Caco-2 (cell line): ENCODE results near the gene CACNA1C. TPM values are rescaled to one million over a fixed set of nuclear protein-coding genes. Genes with fewer than 3 reads are reported as not detected.

Experiments used
- BruUV-seq: library from RNA; stranded (reverse); fragments of 400-500 nt; replicated peaks from 2 replicates; lab custom pipeline; 2021; lab: Mats Ljungman, UMichigan
- CTCF ChIA-PET: fragments of 300-600 bp; sonication (Branson Sonifier 250); formaldehyde crosslinking; loops from one replicate; lab custom pipeline; 2022; ENCODE audit warnings: antibody characterized with exemption; lab: Charles Lee
- POLR2A ChIA-PET: fragments of 300-600 bp; sonication (Branson Sonifier 250); formaldehyde crosslinking; loops from one replicate; lab custom pipeline; 2022; ENCODE audit warnings: antibody characterized with exemption; lab: Charles Lee
- DNase-seq, 2 experiments: peaks; one replicate each; pipeline versions ENCODE4 v3.0.0 to v3.0.0-alpha.2; 2020 to 2022
- H3K27me3 ChIP-seq: replicated peaks from 2 replicates; pipeline ENCODE4 v1.6.0; 2011; ENCODE audit warnings: low read length; ENCODE audit not compliant: control insufficient read depth, insufficient read depth
- H3K36me3 ChIP-seq: 2 replicates; pipeline ENCODE4 v1.5.1; 2011; ENCODE audit warnings: low read length; ENCODE audit not compliant: control insufficient read depth, insufficient read depth
- H3K4me1 ChIP-seq: fragments of 250-450 bp; sonication (Bioruptor Pico); 2 replicates; pipeline ENCODE4 v1.5.1; 2020; ENCODE audit warnings: mild to moderate bottlenecking
- H3K4me3 ChIP-seq: 2 replicates; pipeline ENCODE4 v1.5.1; 2011; ENCODE audit warnings: low read depth, mild to moderate bottlenecking, control low read depth, low read length
- H3K9me3 ChIP-seq: fragments of 250-450 bp; sonication (Bioruptor Pico); 2 replicates; pipeline ENCODE4 v1.5.1; 2020; ENCODE audit warnings: mild to moderate bottlenecking, moderate library complexity
- H3K27ac Mint-ChIP-seq: one replicate; pipeline ENCODE4 v1.8.0; 2022; ENCODE audit warnings: mixed read lengths; ENCODE audit not compliant: unreplicated experiment
- H3K27me3 Mint-ChIP-seq: one replicate; pipeline ENCODE4 v1.8.0; 2022; ENCODE audit warnings: mixed read lengths; ENCODE audit not compliant: insufficient read depth, unreplicated experiment
- H3K36me3 Mint-ChIP-seq: one replicate; pipeline ENCODE4 v1.8.0; 2022; ENCODE audit warnings: mild to moderate bottlenecking, mixed read lengths; ENCODE audit not compliant: insufficient read depth, unreplicated experiment
- H3K4me1 Mint-ChIP-seq: one replicate; pipeline ENCODE4 v1.8.0; 2022; ENCODE audit warnings: low read depth, mixed read lengths; ENCODE audit not compliant: unreplicated experiment
- H3K4me3 Mint-ChIP-seq: one replicate; pipeline ENCODE4 v1.8.0; 2022; ENCODE audit warnings: mild to moderate bottlenecking, moderate library complexity, mixed read lengths; ENCODE audit not compliant: unreplicated experiment
- H3K9me3 Mint-ChIP-seq: one replicate; pipeline ENCODE4 v1.8.0; 2022; ENCODE audit warnings: mixed read lengths; ENCODE audit not compliant: unreplicated experiment
- intact Hi-C: fragments of 100-400 bp; cut with micrococcal nuclease; formaldehyde crosslinking; loops from one replicate; pipeline ENCODE4 v1.10.0; 2022; ENCODE audit not compliant: unreplicated experiment
- total RNA-seq: library from RNA; stranded (reverse); gene quantifications from 2 replicates; pipeline ENCODE4 v1.2.3, GENCODE V29; 2022
- TF ChIP-seq, protein P1 (sequence below), 2 experiments: fragments of 200-600 bp in 1 of 2; IDR thresholded peaks; 1 replicate in 1 of 2; 2 replicates in 1 of 2; pipeline versions ENCODE4 v1.5.1 to v1.8.0; 2011 to 2022; ENCODE audit warnings: antibody characterized with exemption in 1 of 2, control low read depth in 1 of 2, inconsistent platforms in 1 of 2, low read depth in 1 of 2, low read length in 1 of 2, mild to moderate bottlenecking in 1 of 2, moderate library complexity in 1 of 2; ENCODE audit not compliant: insufficient read depth in 1 of 2, severe bottlenecking in 1 of 2, unreplicated experiment in 1 of 2

CACNA1C gene
- total RNA-seq, 1 experiment from 2014 or later, result not detected

DNA sequence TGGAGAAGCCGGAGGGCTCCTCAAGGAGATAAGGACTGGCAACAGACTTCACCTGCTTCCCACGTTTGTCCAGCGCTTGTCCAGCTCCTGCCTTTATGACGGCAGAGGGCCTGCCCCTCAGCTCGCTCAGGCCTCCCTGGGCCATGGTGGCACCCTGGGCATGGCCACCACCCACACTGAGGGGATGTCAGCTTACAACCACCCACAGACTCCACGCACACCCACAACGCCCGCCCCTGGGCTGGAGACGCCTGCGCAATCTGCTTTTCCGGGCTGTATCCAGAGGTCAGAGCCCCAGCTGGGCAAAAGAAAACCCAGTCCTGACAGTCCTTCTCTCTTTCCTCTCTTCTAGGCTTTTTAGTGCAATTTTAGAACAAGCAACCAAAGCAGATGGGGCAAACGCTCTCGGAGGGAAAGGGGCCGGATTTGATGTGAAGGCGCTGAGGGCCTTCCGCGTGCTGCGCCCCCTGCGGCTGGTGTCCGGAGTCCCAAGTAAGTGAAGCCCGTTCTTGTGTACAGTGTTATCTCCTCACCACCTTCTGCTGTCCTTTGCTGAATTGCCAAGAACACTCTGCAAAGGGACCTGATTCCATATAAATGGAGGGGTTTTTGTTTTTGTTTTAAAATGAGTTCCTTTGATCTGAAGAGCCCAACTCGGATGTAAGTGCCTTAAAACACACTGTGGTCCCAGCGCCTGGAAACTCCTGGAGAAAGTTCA, 404.6 kb downstream of the CACNA1C start:
- no peak overlapping the region for H3K27ac Mint-ChIP-seq
- no TSS peak for BruUV-seq
- no peak for DNase-seq

DNA sequence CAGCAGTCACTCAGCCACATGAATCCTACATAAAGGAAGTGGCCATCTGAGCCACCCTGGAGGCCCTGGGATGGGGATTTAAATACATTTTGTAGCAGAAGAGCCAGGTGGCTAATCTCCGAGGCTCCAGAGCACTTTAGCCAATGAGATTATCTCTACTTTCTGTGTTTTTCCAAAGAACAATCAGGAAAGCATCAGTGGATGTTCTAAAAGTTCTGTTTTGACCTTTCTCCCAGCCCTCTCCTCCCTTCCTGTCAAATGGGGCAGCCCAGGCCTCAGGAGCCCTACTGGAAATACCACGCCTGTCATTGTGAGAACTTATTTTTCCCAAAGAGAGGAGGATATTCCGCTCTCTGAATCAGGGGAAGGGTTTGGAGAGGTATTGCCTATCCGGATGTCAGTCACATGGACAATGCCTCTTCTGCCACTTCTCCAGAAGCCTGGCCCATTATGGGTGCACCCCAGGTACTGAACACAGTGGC, 405.2 kb downstream of the CACNA1C start:
- POLR2A ChIA-PET, result no interaction called here
- intact Hi-C loops, result no loop called here
- CTCF ChIA-PET, result no interaction called here

More for the DNA sequence above, 404.6 kb downstream of the CACNA1C start:
- ChIA-PET CTCF (no interaction called here), POLR2A (no interaction called here)
- H3K4me3 Mint-ChIP-seq, result no peak overlapping the region
- no peaks in the 10 kb centered on the region for H3K4me1 ChIP-seq
- no peaks in the 10 kb centered on the region for H3K36me3 Mint-ChIP-seq
- H3K27me3 ChIP-seq, result no peaks in the 10 kb centered on the region; the same call in 1 of the 2 replicates
- H3K36me3 ChIP-seq, result no peaks in the 10 kb centered on the region
- H3K9me3 ChIP-seq, result no peaks in the 10 kb centered on the region
- peaks cover 22% of the 10 kb centered on the region for H3K27me3 Mint-ChIP-seq
- intact Hi-C loops, result no loop called here
- H3K9me3 Mint-ChIP-seq, result no peaks in the 10 kb centered on the region
- no peaks in the 10 kb centered on the region for H3K4me1 Mint-ChIP-seq
- TF ChIP-seq, protein P1, sequence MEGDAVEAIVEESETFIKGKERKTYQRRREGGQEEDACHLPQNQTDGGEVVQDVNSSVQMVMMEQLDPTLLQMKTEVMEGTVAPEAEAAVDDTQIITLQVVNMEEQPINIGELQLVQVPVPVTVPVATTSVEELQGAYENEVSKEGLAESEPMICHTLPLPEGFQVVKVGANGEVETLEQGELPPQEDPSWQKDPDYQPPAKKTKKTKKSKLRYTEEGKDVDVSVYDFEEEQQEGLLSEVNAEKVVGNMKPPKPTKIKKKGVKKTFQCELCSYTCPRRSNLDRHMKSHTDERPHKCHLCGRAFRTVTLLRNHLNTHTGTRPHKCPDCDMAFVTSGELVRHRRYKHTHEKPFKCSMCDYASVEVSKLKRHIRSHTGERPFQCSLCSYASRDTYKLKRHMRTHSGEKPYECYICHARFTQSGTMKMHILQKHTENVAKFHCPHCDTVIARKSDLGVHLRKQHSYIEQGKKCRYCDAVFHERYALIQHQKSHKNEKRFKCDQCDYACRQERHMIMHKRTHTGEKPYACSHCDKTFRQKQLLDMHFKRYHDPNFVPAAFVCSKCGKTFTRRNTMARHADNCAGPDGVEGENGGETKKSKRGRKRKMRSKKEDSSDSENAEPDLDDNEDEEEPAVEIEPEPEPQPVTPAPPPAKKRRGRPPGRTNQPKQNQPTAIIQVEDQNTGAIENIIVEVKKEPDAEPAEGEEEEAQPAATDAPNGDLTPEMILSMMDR (IDR thresholded peaks at IDR 0.05; ENCODE audit: insufficient read depth in 1 of 2, low read depth in 1 of 2, low read length in 1 of 2, severe bottlenecking in 1 of 2, unreplicated experiment in 1 of 2), result no peak
- no peak overlapping the region for H3K4me3 ChIP-seq

DNA sequence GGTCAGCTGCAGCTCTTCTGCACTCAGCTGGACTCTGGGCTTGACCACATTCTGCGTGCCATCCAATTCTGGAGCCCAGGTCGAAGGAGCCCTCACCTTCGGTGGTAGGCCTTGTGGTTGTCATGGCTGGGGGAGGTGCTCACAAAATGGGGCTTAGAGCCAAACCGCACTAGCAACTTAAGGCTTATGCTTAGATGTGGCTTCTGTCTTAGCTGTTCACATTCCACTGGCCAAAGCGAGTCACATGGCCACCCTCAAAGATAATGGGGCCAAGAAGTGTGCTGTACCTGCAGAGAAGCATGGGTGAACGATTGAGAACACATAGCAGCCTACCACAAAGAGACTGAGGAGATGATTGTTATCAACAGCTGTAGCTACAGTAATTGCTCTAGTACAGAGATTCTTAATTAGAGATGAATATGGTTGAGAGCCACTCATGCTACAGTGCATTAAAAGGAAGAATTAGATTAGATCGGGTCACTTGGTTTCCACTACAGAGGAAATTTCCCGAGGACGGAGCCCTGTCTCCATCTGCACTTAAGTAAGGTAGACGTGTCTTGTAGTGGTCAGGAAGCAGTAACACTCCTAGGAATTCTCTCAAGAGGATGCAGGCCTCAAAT, 407.4 kb downstream of the CACNA1C start:
- TF ChIP-seq, protein P1 (IDR thresholded peaks at IDR 0.05; ENCODE audit: insufficient read depth in 1 of 2, low read depth in 1 of 2, low read length in 1 of 2, severe bottlenecking in 1 of 2, unreplicated experiment in 1 of 2), result no peak
- no peaks in the 10 kb centered on the region for H3K36me3 ChIP-seq
- H3K4me3 ChIP-seq, result no peak overlapping the region
- ChIA-PET POLR2A (no interaction called here), CTCF (no interaction called here)
- no TSS peak for BruUV-seq
- intact Hi-C loops, result no loop called here
- H3K27me3 Mint-ChIP-seq, result peaks cover 23% of the 10 kb centered on the region
- no peaks in the 10 kb centered on the region for H3K9me3 ChIP-seq
- no peaks in the 10 kb centered on the region for H3K4me1 Mint-ChIP-seq
- no peaks in the 10 kb centered on the region for H3K4me1 ChIP-seq
- no peaks in the 10 kb centered on the region; the same call in 1 of the 2 replicates for H3K27me3 ChIP-seq
- no peak overlapping the region for H3K4me3 Mint-ChIP-seq
- H3K27ac Mint-ChIP-seq, result no peak overlapping the region
- no peaks in the 10 kb centered on the region for H3K36me3 Mint-ChIP-seq
- no peak for DNase-seq
- no peaks in the 10 kb centered on the region for H3K9me3 Mint-ChIP-seq

More for the DNA sequence above, 405.2 kb downstream of the CACNA1C start:
- no peaks in the 10 kb centered on the region for H3K4me1 ChIP-seq
- H3K36me3 ChIP-seq, result no peaks in the 10 kb centered on the region
- no peak for DNase-seq
- Mint-ChIP-seq H3K4me1 (no peaks in the 10 kb centered on the region), H3K4me3 (no peak overlapping the region), H3K9me3 (no peaks in the 10 kb centered on the region), H3K27me3 (peaks cover 22% of the 10 kb centered on the region), H3K27ac (no peak overlapping the region), H3K36me3 (no peaks in the 10 kb centered on the region)
- H3K9me3 ChIP-seq, result no peaks in the 10 kb centered on the region
- BruUV-seq, result no TSS peak
- TF ChIP-seq, protein P1 (IDR thresholded peaks at IDR 0.05; ENCODE audit: insufficient read depth in 1 of 2, low read depth in 1 of 2, low read length in 1 of 2, severe bottlenecking in 1 of 2, unreplicated experiment in 1 of 2), result no peak
- no peaks in the 10 kb centered on the region; the same call in 1 of the 2 replicates for H3K27me3 ChIP-seq
- no peak overlapping the region for H3K4me3 ChIP-seq
